GM12878 (cell line): ENCODE data around the gene GAS6.

ENCODE experiments used
- EP300 ChIP-seq, 2 experiments: fragments of 150-350 bp in 1 of 2; IDR thresholded peaks; 2 replicates each; pipeline ENCODE4 v1.6.1; 2011 to 2012; ENCODE audit warnings: low read depth in 2 of 2, low read length in 2 of 2, borderline replicate concordance in 1 of 2, improper control_type of control experiment in 1 of 2, inconsistent platforms in 1 of 2; ENCODE audit not compliant: control insufficient read depth in 1 of 2
- JUND ChIP-seq: IDR thresholded peaks from 2 replicates; pipeline ENCODE4 v1.6.1; 2012; ENCODE audit warnings: low read depth, mild to moderate bottlenecking, low read length, improper control_type of control experiment, moderate library complexity
- NR2C1 ChIP-seq: fragments of 450-650 bp; IDR thresholded peaks from 2 replicates; pipeline ENCODE4 v1.6.1; 2017; ENCODE audit warnings: antibody characterized with exemption, mild to moderate bottlenecking, moderate library complexity
- SMARCA5 ChIP-seq: fragments of 450-650 bp; IDR thresholded peaks from 2 replicates; pipeline ENCODE4 v1.6.1; 2017; ENCODE audit warnings: mild to moderate bottlenecking
- ZSCAN29 ChIP-seq: fragments of 450-650 bp; IDR thresholded peaks from 2 replicates; pipeline ENCODE4 v1.6.1; 2017; ENCODE audit warnings: mild to moderate bottlenecking, moderate library complexity
- TF ChIP-seq, protein P1 (sequence below): IDR thresholded peaks from 2 replicates; pipeline ENCODE4 v1.6.1; 2011; ENCODE audit warnings: low read depth, mild to moderate bottlenecking, low read length, moderate library complexity, borderline replicate concordance; ENCODE audit errors: extremely low read depth

DNA sequence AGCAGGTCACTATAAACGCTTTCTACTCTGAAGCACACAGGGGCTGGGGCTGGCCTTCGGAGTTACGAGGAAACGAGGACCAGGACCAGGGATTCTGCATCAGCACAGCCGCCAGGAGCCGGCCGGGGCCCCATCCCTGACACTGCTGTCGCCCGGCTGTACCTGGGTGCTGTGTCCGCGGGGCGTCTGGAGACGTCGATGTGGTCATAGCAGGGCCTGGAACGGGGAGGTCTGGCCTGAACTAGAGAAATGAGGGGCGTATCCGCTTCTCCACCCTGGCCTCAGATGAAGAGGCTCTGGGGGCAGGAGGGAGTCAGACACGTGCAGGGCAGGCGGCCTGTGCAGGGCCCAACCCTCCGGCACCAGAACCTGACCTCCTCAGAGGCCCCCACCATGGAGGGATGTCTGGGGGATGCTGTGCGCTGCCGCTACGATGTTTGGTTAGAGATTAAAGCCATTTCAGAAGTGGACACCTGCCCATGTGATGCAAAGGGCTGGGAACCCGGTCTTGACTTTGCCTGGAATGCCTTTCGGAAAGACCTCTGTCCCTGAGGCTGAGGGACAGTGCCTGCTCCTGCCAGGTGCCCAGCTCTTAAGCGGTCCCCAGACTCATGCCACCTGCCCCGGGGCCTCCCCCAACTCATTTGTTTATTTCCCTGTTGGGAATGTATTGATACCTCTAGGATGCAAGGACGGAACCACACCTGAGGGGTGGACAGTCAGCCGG, 21.4 kb downstream of the GAS6 start:
- TF ChIP-seq ZSCAN29 (no peak), EP300 (IDR thresholded peaks at IDR 0.05; ENCODE audit: borderline replicate concordance in 1 of 2, control insufficient read depth in 1 of 2, low read depth in 2 of 2, low read length in 2 of 2) (no peak), SMARCA5 (no peak), JUND (no peak), NR2C1 (no peak)
- TF ChIP-seq, protein P1, sequence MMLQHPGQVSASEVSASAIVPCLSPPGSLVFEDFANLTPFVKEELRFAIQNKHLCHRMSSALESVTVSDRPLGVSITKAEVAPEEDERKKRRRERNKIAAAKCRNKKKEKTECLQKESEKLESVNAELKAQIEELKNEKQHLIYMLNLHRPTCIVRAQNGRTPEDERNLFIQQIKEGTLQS, result no peak
